ENCODE results near the gene FHOD3.

Gene FHOD3

GRCh38 chr18:36323421-36323820, 25.9 kb downstream of the FHOD3 start:
- no peak for DNase-seq (ENCODE audit: low spot score)

DNA sequence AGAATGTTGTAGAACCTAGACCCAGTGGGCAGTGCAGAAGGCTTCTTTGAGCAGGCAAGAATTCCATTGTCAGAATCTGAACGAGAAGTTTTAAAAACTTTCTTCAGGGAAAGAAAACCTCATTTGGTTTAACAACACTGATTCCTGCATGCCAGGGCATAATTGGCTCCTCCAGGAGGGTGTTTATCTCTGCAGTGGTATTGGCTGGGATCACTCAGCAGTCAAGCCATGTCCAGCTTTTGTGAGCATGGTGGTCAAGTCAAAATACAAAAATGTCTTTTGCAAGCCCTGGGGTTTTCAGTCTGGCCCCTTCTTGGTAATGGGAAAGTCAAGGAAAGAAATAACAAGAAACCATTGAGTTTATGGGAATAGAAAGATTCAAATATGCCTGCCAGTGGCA, 28.3 kb downstream of the FHOD3 start:
- DNase-seq (ENCODE audit: low spot score): no peak

DNA sequence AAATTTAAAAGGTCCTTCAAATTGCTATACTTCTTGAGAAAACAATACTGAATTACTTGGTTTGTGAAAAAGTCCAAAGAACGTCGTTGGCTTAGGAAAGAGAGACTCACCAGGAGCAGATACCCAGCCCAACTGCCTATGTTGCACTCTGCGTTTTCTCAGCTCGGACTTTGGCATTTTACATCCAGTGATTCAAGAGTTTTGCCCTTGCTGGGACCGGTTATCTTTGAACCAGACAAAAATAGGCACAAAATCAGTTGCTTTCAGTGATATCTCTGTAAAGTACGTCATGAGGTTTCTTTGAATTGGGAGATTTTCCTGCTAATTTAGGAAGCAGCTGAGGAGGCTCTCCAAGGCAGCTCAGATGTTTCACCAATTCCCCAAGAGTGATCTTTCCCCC, 29.3 kb downstream of the FHOD3 start:
- no peak for DNase-seq (ENCODE audit: low spot score)

GRCh38 chr18:36327352-36328316, 30.1 kb downstream of the FHOD3 start:
- DNase-seq (ENCODE audit: low spot score): no peak

DNA sequence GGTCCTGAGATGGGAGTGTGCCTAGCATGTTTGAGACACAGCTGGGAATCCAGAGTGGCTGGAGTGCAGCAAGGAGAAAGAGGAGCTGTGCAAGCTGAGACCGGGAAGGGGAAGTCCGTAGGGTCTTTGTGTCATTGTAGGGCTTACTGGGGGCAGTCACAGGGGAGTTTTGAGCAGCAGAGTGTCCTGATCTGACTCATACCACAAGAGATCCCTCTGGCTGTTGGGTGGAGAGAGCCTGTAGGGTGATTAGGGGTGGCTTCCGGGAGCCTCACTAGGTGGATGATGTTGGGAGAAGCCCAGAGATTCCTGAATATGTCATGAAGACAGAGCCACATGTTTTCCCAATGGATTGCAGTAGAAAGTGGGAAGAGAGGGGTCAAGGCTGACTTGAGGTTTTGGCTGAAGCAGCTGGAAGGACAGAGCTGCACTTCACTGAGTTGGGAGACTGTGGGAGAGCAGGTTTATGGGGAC, 30.9 kb downstream of the FHOD3 start:
- no peak for DNase-seq (ENCODE audit: low spot score)

DNA sequence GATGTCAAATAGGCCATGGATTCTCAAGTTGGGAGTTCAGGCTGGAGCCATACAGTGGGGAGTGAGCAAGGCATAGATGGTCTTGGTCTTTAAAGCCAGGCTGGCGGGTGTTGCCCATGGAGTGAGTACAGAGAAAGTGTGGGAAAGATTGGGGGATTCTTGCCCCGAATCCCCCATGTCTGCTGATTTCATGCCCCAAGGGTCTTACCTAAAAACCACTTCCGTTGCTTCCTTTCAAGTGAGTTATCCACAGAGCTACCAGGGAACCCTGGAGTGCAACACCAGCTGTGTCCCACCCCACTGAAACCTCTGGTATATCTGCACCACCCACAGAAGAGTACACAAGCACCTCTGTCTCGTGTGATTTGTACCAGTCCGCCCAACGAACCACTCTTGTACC, 31.4 kb downstream of the FHOD3 start:
- DNase-seq (ENCODE audit: low spot score): no peak

DNA sequence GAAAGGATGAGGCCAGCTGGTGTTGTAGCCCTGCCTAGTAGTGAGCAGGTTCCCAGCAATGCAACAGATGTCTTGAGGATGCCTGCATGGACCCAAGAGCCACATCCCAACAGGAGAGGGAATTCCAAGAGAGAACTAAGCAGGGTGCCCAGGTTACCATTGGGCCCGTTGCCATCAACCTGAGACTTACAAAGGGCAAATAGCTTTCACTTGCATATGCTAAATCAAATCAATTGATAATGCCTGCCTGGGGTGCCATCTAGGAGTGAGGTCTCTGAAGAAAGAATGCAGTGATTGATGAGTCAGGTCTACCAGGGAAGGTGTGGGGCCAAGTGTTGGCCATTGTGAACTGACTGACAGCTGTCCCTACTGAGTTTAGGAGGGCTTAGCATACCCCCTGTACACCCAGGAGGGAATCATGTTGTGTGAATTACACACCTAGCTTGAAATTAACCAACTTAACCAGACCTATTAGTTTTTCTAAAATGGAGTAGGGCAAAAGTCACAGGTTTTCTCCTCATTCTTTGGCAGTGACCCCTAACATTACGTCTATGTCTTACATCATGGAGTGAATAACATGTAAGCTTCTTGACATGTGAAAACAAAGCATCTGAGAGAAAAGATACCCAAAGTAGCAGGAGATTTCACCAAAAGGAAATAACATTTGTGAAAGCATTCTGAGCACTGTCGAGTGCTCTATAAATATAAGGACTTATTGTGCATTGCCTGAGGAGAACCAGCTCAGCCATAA, 32.3 kb downstream of the FHOD3 start:
- no peak for DNase-seq (ENCODE audit: low spot score)

- DNase-seq (ENCODE audit: low spot score): no peak
These were observed 33.0 kb downstream of the FHOD3 start for GRCh38 chr18:36330435-36331052.

DNA sequence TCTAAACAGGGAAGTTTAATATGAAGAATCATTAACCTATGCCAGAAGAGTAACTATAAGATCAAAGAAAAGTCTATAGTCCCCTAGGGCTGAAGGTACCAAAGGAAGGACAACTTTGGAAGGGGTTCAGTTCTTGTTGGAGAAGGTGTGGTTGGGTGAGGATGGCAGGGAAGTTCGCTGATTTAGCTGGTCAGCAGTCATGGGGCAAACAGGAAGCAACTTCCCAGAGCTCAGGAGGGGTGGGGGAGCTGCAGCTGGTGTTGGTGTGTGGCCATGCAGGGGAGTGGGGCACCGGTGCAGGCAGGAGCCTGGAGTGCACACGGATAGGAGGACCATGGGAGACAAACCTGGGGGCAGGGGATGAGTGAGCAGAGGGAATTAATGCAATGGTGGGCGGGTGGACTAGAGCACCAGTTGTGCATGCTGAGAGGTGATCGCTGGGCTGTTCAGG, 34.0 kb downstream of the FHOD3 start:
- no peak for DNase-seq (ENCODE audit: low spot score)

DNA sequence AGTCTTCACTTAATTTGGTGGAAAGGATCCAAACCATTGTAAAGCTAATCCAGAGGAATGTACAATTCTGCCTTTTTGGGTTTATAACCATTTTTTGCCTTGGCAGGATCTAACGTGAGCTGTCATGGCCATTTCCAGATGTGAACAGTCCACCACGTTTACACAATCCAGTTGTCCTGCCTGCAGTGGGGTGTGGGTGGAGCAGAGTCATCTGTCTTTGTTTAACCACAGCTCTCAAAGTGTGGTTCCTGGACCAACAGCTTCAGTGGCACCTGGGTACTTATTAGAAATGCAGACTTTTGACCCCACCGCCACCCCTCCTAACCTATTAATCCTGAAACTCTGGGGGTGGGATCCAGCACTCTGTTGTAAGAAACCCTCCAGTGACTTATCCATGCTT, 35.9 kb downstream of the FHOD3 start:
- no peak for DNase-seq (ENCODE audit: low spot score)

DNA sequence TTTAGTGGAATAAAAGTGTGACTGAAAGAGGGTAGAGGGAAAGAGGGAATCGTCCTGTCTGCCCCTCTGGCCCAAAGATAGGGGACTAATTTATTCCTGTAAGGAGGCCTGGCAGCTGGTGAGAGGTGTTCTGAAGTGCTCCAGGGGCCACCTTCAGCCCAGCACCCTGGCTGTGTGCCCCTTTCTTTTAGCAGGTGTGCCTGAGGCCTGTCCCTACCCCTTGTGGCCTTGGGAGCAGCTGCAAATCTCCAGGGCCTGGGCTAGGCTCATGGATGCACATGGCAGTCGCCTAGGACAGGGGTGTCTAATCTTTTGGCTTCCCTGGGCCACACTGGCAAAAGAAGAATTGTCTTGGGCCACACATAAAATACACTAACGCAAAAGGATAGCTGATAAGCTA, 37.3 kb downstream of the FHOD3 start:
- no peak for DNase-seq (ENCODE audit: low spot score)

DNA sequence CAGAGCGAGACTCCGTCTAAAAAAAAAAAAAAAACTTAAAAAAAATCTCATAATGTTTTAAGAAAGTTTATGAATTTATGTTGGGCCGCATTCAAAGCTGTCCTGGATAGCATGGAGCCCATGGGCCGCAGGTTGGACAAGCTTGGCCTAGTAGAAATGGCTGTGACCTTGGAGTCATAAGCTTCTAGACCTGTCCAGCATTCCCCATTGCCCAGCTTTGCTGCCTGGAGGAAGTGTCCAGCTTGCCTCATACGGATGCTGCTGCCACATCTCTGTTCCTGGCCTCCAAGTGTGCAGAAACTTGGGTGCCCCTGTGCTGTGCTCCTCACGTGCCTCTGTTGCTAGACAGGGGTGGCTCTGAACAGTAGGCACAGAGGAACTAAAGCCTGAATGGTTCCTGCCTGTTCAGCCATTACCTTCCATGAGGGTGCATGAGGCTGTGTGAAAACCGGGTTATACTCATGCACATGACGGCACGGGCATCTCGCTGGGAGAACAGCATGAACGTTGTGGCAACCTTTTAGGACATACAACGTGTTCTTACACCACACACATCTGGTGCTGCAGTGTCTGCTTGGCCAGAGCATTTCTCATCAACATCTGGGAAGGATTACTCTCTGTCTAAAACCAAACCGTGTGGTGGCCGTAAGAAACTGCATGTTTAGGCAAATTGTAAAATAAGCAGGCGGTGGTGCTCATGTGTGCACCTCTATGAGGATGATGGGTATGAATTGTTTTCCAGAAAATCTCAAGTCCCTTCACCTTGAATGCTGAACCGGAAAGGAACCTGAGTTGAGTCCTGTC, 38.2 kb downstream of the FHOD3 start:
- no peak for DNase-seq (ENCODE audit: low spot score)

DNA sequence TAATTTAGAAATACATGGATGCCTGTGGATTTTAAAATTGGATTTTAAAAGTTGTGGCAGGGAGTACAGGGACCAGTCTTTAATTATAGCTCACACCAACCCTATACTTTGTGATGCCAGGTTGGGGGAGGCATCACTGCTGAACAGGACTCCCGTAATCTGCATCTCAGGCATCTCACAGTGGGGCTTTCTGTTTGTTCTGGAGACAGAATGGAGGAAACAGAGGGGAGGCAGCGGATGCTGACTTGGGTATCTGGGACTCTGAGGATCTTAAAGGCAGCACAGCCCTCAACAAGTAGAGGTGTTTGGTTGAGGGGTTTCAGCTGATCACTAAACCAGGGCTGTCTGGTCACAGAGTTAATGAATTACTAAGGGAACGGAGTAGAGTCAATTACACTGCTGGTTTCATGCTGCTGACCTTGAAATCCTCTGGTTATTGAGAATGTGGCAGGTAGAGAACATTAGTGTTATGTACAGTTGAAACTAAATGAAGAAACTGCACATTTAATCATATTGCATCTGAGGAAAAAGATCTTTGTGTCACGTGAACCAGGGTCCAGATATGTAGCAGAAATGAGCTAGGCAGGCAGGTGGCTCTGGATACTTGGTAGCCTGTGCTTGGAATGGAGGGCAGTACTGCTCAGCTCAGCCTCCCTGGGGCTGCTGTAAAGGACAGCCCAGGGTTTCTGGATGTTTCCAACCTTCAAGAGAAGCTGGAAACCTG, 40.3 kb downstream of the FHOD3 start:
- DNase-seq (ENCODE audit: low spot score): no peak

DNA sequence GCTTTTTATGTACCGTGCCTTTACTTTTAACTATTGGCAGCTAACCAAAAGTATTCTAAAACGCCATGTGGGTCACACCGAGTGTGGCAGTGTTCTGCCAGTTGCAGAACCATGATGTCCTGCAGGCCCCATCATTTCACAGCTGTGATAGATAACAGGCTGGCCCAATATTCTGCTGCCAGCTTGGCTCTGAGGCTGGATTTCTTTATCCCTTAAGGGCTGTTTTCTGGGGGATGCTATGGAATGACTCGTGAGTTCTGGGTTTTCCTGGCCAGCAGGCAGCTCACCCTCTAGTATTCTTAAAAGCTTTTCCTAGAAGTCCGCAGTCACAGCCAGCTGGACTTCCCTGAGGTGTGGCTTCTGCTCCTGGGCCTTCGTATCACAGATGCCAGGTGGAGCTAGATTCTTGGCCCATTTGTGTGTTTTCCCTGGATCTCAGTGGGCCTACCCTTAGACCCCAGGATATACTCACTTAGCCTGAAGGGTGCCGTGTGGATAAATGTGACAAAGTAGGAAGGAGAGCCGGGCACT, 41.0 kb downstream of the FHOD3 start:
- DNase-seq (ENCODE audit: low spot score): no peak

DNA sequence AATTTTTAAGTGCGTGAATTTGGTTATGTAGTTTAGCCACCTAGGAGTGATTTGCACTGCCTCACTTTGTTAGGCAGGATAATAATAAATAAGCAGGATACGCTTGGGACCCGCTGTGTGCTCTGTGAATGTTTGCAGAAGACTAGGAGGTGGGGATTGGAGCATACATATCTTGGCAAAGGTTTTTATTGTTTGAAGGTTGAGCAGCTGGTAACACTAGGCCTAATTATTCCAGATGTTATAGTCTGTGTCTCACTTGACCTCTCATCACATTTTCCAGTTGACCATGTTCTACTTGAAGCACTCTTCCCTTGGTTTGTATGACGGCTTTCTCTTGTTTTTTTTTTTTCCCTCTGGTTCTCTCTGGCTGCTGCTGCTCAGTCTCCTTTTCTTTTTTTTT, 42.7 kb downstream of the FHOD3 start:
- DNase-seq (ENCODE audit: low spot score): no peak

DNA sequence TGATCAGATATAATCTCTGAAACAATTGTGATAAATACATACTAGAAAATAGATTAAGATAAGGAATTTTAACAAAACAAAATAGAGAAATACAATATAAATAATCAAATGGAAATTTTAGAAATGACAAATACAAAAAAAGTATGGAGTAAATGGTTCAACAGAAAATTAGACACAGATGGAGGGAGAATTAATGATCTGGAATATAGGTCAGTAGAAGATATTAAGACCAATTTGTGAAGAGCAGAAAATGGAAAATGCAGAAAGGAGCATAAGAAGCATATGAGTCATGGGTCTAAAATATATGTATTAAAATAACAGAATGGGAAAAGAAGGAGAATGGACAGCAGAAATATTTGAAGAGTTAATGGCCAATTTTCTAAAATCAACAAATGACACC, 44.4 kb downstream of the FHOD3 start:
- DNase-seq (ENCODE audit: low spot score): no peak

DNA sequence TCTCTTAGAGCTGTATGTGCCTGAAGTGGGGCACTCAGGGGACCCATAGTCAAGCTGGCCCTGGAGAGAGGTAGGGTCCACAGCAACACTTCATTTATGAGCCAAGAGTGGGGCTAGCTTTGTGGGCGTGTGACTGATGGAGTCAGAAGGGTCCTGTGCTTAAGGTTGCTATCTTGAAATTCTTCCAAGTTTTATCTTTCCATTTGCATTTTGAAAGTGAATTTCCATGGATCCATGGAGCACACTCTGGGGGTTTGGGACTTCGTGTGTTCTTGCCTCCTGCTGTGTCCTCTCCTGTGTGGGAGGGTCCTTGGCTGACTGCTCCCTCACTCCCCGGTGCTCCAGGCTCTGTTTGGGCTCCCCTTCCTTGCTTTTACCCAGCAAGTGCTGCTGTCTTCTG, 50.8 kb downstream of the FHOD3 start:
- DNase-seq (ENCODE audit: low spot score): no peak

GRCh38 chr18:36348971-36349417, 51.5 kb downstream of the FHOD3 start:
- DNase-seq (ENCODE audit: low spot score): no peak

DNA sequence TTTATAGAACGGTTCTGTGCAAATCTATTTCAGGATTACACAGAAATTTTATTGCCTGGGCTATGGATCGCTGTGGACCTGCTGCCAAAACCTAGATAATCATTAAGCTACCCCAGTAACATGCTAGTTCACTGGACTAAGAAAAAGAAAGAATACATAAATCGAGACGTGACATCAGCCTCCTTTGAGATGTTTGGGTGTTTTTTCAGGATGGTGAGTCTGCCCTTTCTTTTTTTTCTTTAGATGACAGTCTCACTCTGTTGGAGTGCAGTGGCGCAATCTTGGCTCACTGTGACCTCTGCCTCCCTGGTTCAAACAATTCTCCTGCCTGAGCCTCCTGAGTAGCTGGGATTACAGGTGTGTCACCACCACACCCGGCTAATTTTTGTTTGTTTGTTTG, 52.0 kb downstream of the FHOD3 start:
- DNase-seq (ENCODE audit: low spot score): no peak

GRCh38 chr18:36350251-36350651, 52.7 kb downstream of the FHOD3 start:
- DNase-seq (ENCODE audit: low spot score): no peak
